ENCODE measurements around the gene TRMT11. TPM values are rescaled to one million over a fixed set of nuclear protein-coding genes. Genes with fewer than 3 reads are reported as not detected.

The TRMT11 gene
- total RNA-seq, 4 donors from 2014 or later: 27.6 to 45.3 (median 36.4) TPM

GRCh38 chr6:126040394-126040793 lies 54.1 kb downstream of the TRMT11 start:
- intact Hi-C loops (cut with DNase I): no loop called here
- no peak overlapping the region for H3K27ac ChIP-seq
- 85 to 87% methylated on average over 4 of the region's 4 CpGs for WGBS, 2 donors
- no peak for DNase-seq
- H3K4me3 ChIP-seq (replicated peaks in 1 of 3): no peak overlapping the region
- H3K9me3 ChIP-seq: no peaks in the 10 kb centered on the region
- H3K36me3 ChIP-seq: no peaks in the 10 kb centered on the region
- H3K4me1 ChIP-seq: no peaks in the 10 kb centered on the region
- TF ChIP-seq POLR2A (IDR thresholded peaks at IDR 0.05) (no peak), CTCF (IDR thresholded peaks at IDR 0.05) (no peak)
- H3K27me3 ChIP-seq: no peaks in the 10 kb centered on the region

GRCh38 chr6:126040826-126041225 lies 54.5 kb downstream of the TRMT11 start:
- H3K27ac ChIP-seq: no peak overlapping the region
- no peak overlapping the region for H3K4me3 ChIP-seq (replicated peaks in 1 of 3)
- no peaks in the 10 kb centered on the region for H3K36me3 ChIP-seq
- 62 to 86% methylated on average over 1 of the region's 1 CpG for WGBS, 2 donors
- no peaks in the 10 kb centered on the region for H3K9me3 ChIP-seq
- TF ChIP-seq CTCF (IDR thresholded peaks at IDR 0.05) (no peak), POLR2A (IDR thresholded peaks at IDR 0.05) (no peak)
- no peaks in the 10 kb centered on the region for H3K27me3 ChIP-seq
- DNase-seq: no peak
- no peaks in the 10 kb centered on the region for H3K4me1 ChIP-seq
- intact Hi-C loops (cut with DNase I): no loop called here

GRCh38 chr6:126041516-126041915 lies 55.2 kb downstream of the TRMT11 start:
- DNase-seq: no peak
- no peaks in the 10 kb centered on the region for H3K4me1 ChIP-seq
- H3K27me3 ChIP-seq: no peaks in the 10 kb centered on the region
- intact Hi-C loops (cut with DNase I): no loop called here
- H3K36me3 ChIP-seq: no peaks in the 10 kb centered on the region
- no peak overlapping the region for H3K27ac ChIP-seq
- TF ChIP-seq POLR2A (IDR thresholded peaks at IDR 0.05) (no peak), CTCF (IDR thresholded peaks at IDR 0.05) (no peak)
- H3K4me3 ChIP-seq (replicated peaks in 1 of 3): no peak overlapping the region
- no peaks in the 10 kb centered on the region for H3K9me3 ChIP-seq

GRCh38 chr6:126042001-126042419 lies 55.7 kb downstream of the TRMT11 start:
- 69 to 82% methylated on average over 1 of the region's 1 CpG for WGBS, 2 donors
- intact Hi-C loops (cut with DNase I): no loop called here
- no peak overlapping the region for H3K27ac ChIP-seq

GRCh38 chr6:126047648-126048047 lies 61.3 kb downstream of the TRMT11 start:
- 93 to 100% methylated on average over 2 to 7 of the region's 7 CpGs for WGBS, 2 donors
- no peak for DNase-seq
- Histone ChIP-seq H3K9me3 (no peaks in the 10 kb centered on the region), H3K4me3 (replicated peaks in 1 of 3) (no peak overlapping the region), H3K27ac (no peak overlapping the region), H3K4me1 (no peaks in the 10 kb centered on the region), H3K27me3 (no peaks in the 10 kb centered on the region), H3K36me3 (no peaks in the 10 kb centered on the region)
- intact Hi-C loops (cut with DNase I): no loop called here
- no peak for TF ChIP-seq POLR2A (IDR thresholded peaks at IDR 0.05)
- TF ChIP-seq CTCF (IDR thresholded peaks at IDR 0.05): no peak

More at GRCh38 chr6:126042001-126042419, 55.7 kb downstream of the TRMT11 start:
- H3K27me3 ChIP-seq: no peaks in the 10 kb centered on the region
- no peak overlapping the region for H3K4me3 ChIP-seq (replicated peaks in 1 of 3)
- DNase-seq: no peak
- no peaks in the 10 kb centered on the region for H3K9me3 ChIP-seq
- H3K36me3 ChIP-seq: no peaks in the 10 kb centered on the region
- TF ChIP-seq CTCF (IDR thresholded peaks at IDR 0.05): no peak
- no peak for TF ChIP-seq POLR2A (IDR thresholded peaks at IDR 0.05)
- H3K4me1 ChIP-seq: no peaks in the 10 kb centered on the region

Data from thyroid gland (tissue), 4 donors.